HCT116 (cell line): Measurements from ENCODE around the gene ZNF570. TPM values are rescaled to one million over a fixed set of nuclear protein-coding genes. Genes with fewer than 3 reads are reported as not detected.

Experiments used
- ATAC-seq: fragments of 200-7000 bp; cut with Tn5 transposase; 2 replicates; pipeline ENCODE4 v1.9.1; 2020; ENCODE audit warnings: mild to moderate bottlenecking, moderate library complexity
- BruUV-seq: library from RNA; stranded (reverse); fragments of 400-500 nt; replicated peaks from 2 replicates; lab custom pipeline; 2021; lab: Mats Ljungman, UMichigan
- CTCF ChIA-PET: fragments of 300-600 bp; sonication (Branson Sonifier 250); formaldehyde crosslinking; loops from one replicate; lab custom pipeline; 2021; ENCODE audit warnings: antibody characterized with exemption; lab: Charles Lee
- POLR2A ChIA-PET: fragments of 300-600, 350-600 bp; sonication (Branson Sonifier 250); formaldehyde crosslinking; loops from one replicate; lab custom pipeline; 2021; ENCODE audit warnings: antibody characterized with exemption; lab: Charles Lee
- RAD21 ChIA-PET, 2 experiments: fragments of 300-600 bp; sonication (Branson Sonifier 250); formaldehyde crosslinking; loops; one replicate each; lab custom pipeline; 2023; ENCODE audit warnings: low total read pairs in 2 of 2; ENCODE audit not compliant: uncharacterized antibody in 2 of 2, unreplicated experiment in 2 of 2, low non-redundant PET in 1 of 2; lab: Charles Lee
- DNase-seq: peaks from one replicate; pipeline ENCODE4 v3.0.0-alpha.2; 2010; ENCODE audit warnings: low read depth, low spot score
- H2AFZ ChIP-seq: fragments of 200-600 bp; shearing (Covaris generic), sonication (generic); 2 replicates; pipeline ENCODE4 v1.6.1; 2017; ENCODE audit warnings: low read depth, mixed run types, mixed read lengths, antibody characterized with exemption, low read length; ENCODE audit not compliant: poor library complexity, severe bottlenecking
- H3K27ac ChIP-seq: 2 replicates; pipeline ENCODE4 v1.5.1; 2012; ENCODE audit warnings: low read depth, low read length
- H3K27me3 ChIP-seq: fragments of 200-600 bp; sonication (generic); 2 replicates; pipeline ENCODE4 v1.6.1; 2016; ENCODE audit warnings: mixed run types, low read length, mixed read lengths; ENCODE audit not compliant: insufficient read depth
- H3K36me3 ChIP-seq, 2 experiments: fragments of 200-500 bp in 1 of 2; fragments of 200-600 bp in 1 of 2; sonication (Bioruptor generic) in 1 of 2; sonication (generic) in 1 of 2; 2 replicates each; pipeline versions ENCODE4 v1.5.1 to v1.6.1; 2014 to 2016; ENCODE audit warnings: low read length in 2 of 2, inconsistent platforms in 1 of 2, mixed read lengths in 1 of 2, mixed run types in 1 of 2; ENCODE audit not compliant: insufficient read depth in 2 of 2, control insufficient read depth in 1 of 2
- H3K4me1 ChIP-seq, 2 experiments: fragments of 200-600 bp in 1 of 2; sonication (generic) in 1 of 2; 2 replicates each; pipeline versions ENCODE4 v1.5.1 to v1.6.1; 2012 to 2017; ENCODE audit warnings: low read length in 2 of 2, inconsistent platforms in 1 of 2, mild to moderate bottlenecking in 1 of 2, mixed read lengths in 1 of 2, mixed run types in 1 of 2, moderate library complexity in 1 of 2; ENCODE audit not compliant: insufficient read depth in 2 of 2, control insufficient read depth in 1 of 2
- H3K4me2 ChIP-seq: fragments of 200-600 bp; sonication (generic); 2 replicates; pipeline ENCODE4 v1.6.1; 2017; ENCODE audit warnings: mixed run types, low read length, mixed read lengths
- H3K4me3 ChIP-seq, 2 experiments: fragments of 200-600 bp in 1 of 2; sonication (generic) in 1 of 2; replicated peaks in 1 of 2; 2 replicates each; pipeline ENCODE4 v1.5.1; 2011 to 2016; ENCODE audit warnings: low read length in 2 of 2, control low read depth in 1 of 2, low read depth in 1 of 2, mild to moderate bottlenecking in 1 of 2, mixed read lengths in 1 of 2, mixed run types in 1 of 2
- H3K79me2 ChIP-seq: fragments of 200-600 bp; sonication (generic); 2 replicates; pipeline ENCODE4 v1.6.1; 2017; ENCODE audit warnings: mild to moderate bottlenecking, mixed run types, low read length, moderate library complexity, mixed read lengths; ENCODE audit not compliant: insufficient read depth
- H3K9ac ChIP-seq: fragments of 200-600 bp; sonication (generic); 2 replicates; pipeline ENCODE4 v1.6.1; 2016; ENCODE audit warnings: low read length, mixed read lengths
- H3K9me2 ChIP-seq: fragments of 200-600 bp; sonication (generic), shearing (Covaris generic); 2 replicates; pipeline ENCODE4 v1.6.1; 2017; ENCODE audit warnings: mixed run types, mild to moderate bottlenecking, moderate library complexity; ENCODE audit not compliant: insufficient read depth
- H3K9me3 ChIP-seq, 2 experiments: fragments of 200-500 bp in 1 of 2; fragments of 200-600 bp in 1 of 2; sonication (Bioruptor generic) in 1 of 2; sonication (generic) in 1 of 2; 2 replicates each; pipeline ENCODE4 v1.6.1; 2014 to 2017; ENCODE audit warnings: low read length in 2 of 2, mixed read lengths in 2 of 2, inconsistent platforms in 1 of 2, low read depth in 1 of 2, mild to moderate bottlenecking in 1 of 2, mixed run types in 1 of 2, moderate library complexity in 1 of 2; ENCODE audit not compliant: control insufficient read depth in 1 of 2, insufficient read depth in 1 of 2
- H4K20me1 ChIP-seq: fragments of 200-600 bp; sonication (generic), shearing (Covaris generic); 2 replicates; pipeline ENCODE4 v1.6.1; 2017; ENCODE audit warnings: mixed run types, mild to moderate bottlenecking, moderate library complexity; ENCODE audit not compliant: insufficient read depth
- CBX3 ChIP-seq: IDR thresholded peaks from 2 replicates; pipeline ENCODE4 v1.6.1; 2012; ENCODE audit warnings: low read depth
- CEBPB ChIP-seq: IDR thresholded peaks from 2 replicates; pipeline ENCODE4 v1.6.1; 2012; ENCODE audit warnings: low read depth
- EGR1 ChIP-seq: IDR thresholded peaks from 2 replicates; pipeline ENCODE4 v1.6.1; 2012; ENCODE audit warnings: low read depth
- EZH2 ChIP-seq: fragments of 200-600 bp; sonication (generic); IDR thresholded peaks from 2 replicates; pipeline ENCODE4 v1.6.1; 2017; ENCODE audit warnings: antibody characterized with exemption, mixed run types
- FOSL1 ChIP-seq: IDR thresholded peaks from 2 replicates; pipeline ENCODE4 v1.6.1; 2012; ENCODE audit warnings: low read depth
- JUND ChIP-seq: IDR thresholded peaks from 2 replicates; pipeline ENCODE4 v1.6.1; 2012
- MAX ChIP-seq: IDR thresholded peaks from 2 replicates; pipeline ENCODE4 v1.6.1; 2012
- POLR2A ChIP-seq: IDR thresholded peaks from 2 replicates; pipeline ENCODE4 v1.7.0; 2011; ENCODE audit warnings: borderline replicate concordance; ENCODE audit not compliant: insufficient read depth, insufficient read length; ENCODE audit errors: extremely low read depth
- POLR2AphosphoS5 ChIP-seq: IDR thresholded peaks from 2 replicates; pipeline ENCODE4 v1.6.1; 2011; ENCODE audit warnings: mild to moderate bottlenecking, low read depth, low read length, moderate library complexity
- RAD21 ChIP-seq: IDR thresholded peaks from 2 replicates; pipeline ENCODE4 v1.6.1; 2012; ENCODE audit warnings: low read depth, mild to moderate bottlenecking
- SIN3A ChIP-seq: IDR thresholded peaks from 2 replicates; pipeline ENCODE4 v1.6.1; 2012; ENCODE audit warnings: low read depth
- SRF ChIP-seq: IDR thresholded peaks from 2 replicates; pipeline ENCODE4 v1.6.1; 2012; ENCODE audit warnings: low read depth
- YY1 ChIP-seq: IDR thresholded peaks from 2 replicates; pipeline ENCODE4 v1.6.1; 2011; ENCODE audit warnings: low read length, low read depth, moderate library complexity, mild to moderate bottlenecking; ENCODE audit not compliant: insufficient replicate concordance; ENCODE audit errors: extremely low read depth
- ZFX ChIP-seq: fragments of 450-650 bp; IDR thresholded peaks from 2 replicates; pipeline ENCODE4 v1.6.1; 2017
- intact Hi-C: fragments of 100-400 bp; cut with micrococcal nuclease; formaldehyde crosslinking; loops from 2 replicates; pipeline ENCODE4 v1.10.0; 2022
- total RNA-seq: library from RNA; stranded (reverse); gene quantifications from one replicate; pipeline ENCODE4 v1.2.1, GENCODE V29; 2021; ENCODE audit not compliant: unreplicated experiment
- TF ChIP-seq, protein P1 (sequence below): IDR thresholded peaks from 2 replicates; pipeline ENCODE4 v1.6.1; 2012
- TF ChIP-seq, protein P2 (sequence below), 3 experiments: fragments of 200-600 bp in 1 of 3; sonication (generic) in 1 of 3; IDR thresholded peaks in 2 of 3; conservative IDR thresholded peaks in 1 of 3; 2 replicates each; pipeline ENCODE4 v1.5.1; 2012 to 2017; ENCODE audit warnings: low read depth in 2 of 3, low read length in 2 of 3, antibody characterized with exemption in 1 of 3, borderline replicate concordance in 1 of 3, control low read depth in 1 of 3, mild to moderate bottlenecking in 1 of 3, mixed read lengths in 1 of 3, mixed run types in 1 of 3, moderate library complexity in 1 of 3; ENCODE audit not compliant: insufficient read depth in 1 of 3

ZNF570 gene
- total RNA-seq, 1 experiment from 2014 or later, result not detected

- DNase-seq (no peak), ATAC-seq (no peak)
- H3K9ac ChIP-seq, result no peak overlapping the region
- H3K27ac ChIP-seq, result no peak overlapping the region
- no peak overlapping the region for H2AFZ ChIP-seq
- H4K20me1 ChIP-seq, result no peaks in the 10 kb centered on the region
- CTCF ChIA-PET, result no interaction called here
- no peaks in the 10 kb centered on the region for H3K4me1 ChIP-seq
- no TSS peak for BruUV-seq
- no peak overlapping the region for H3K4me2 ChIP-seq
- H3K36me3 ChIP-seq, result no peaks in the 10 kb centered on the region
- POLR2A ChIA-PET, result no interaction called here
- TF ChIP-seq CBX3 (no peak), SRF (no peak), POLR2A (no peak), MAX (no peak), EZH2 (no peak), CEBPB (no peak), POLR2AphosphoS5 (no peak), RAD21 (no peak), ZFX (no peak), FOSL1 (no peak), YY1 (no peak), SIN3A (no peak), EGR1 (no peak), JUND (no peak)
- TF ChIP-seq, protein P1, sequence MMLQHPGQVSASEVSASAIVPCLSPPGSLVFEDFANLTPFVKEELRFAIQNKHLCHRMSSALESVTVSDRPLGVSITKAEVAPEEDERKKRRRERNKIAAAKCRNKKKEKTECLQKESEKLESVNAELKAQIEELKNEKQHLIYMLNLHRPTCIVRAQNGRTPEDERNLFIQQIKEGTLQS, result no peak
- TF ChIP-seq, protein P2, sequence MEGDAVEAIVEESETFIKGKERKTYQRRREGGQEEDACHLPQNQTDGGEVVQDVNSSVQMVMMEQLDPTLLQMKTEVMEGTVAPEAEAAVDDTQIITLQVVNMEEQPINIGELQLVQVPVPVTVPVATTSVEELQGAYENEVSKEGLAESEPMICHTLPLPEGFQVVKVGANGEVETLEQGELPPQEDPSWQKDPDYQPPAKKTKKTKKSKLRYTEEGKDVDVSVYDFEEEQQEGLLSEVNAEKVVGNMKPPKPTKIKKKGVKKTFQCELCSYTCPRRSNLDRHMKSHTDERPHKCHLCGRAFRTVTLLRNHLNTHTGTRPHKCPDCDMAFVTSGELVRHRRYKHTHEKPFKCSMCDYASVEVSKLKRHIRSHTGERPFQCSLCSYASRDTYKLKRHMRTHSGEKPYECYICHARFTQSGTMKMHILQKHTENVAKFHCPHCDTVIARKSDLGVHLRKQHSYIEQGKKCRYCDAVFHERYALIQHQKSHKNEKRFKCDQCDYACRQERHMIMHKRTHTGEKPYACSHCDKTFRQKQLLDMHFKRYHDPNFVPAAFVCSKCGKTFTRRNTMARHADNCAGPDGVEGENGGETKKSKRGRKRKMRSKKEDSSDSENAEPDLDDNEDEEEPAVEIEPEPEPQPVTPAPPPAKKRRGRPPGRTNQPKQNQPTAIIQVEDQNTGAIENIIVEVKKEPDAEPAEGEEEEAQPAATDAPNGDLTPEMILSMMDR (IDR thresholded peaks at IDR 0.05 in 2 of 3, conservative IDR thresholded peaks at IDR 0.05 in 1 of 3; ENCODE audit: borderline replicate concordance in 1 of 3, insufficient read depth in 1 of 3, low read depth in 2 of 3, low read length in 2 of 3), result no peak
- TF ChIP-seq, all 23 proteins: peak for 0
- Histone ChIP-seq H3K27me3 (no peaks in the 10 kb centered on the region), H3K9me3 (peaks cover 17 to 29% of the 10 kb centered on the region in 2 experiments; a peak in 2 of 4 replicates), H3K4me3 (no peak overlapping the region), H3K79me2 (no peaks in the 10 kb centered on the region), H3K9me2 (no peaks in the 10 kb centered on the region)
- intact Hi-C loops, result no loop called here
- RAD21 ChIA-PET, result no interaction called here
Measured at GRCh38 chr19:37470216-37470615, 1.1 kb downstream of the ZNF570 start.
